Stimulated activated naive CD8-positive, alpha-beta T cell treated with anti-CD3 and anti-CD28 coated beads, Interleukin-15, Interleukin-2, amounts not matched to agents 100 U/mL and 50 U/mL, for 24 hours (primary cell): Measurements from ENCODE around the gene RAC3.

ENCODE experiments used
- ATAC-seq: fragments of 150-1000 bp; cut with Tn5 transposase; one replicate; pipeline ENCODE4 v1.10.0; 2021
- DNase-seq: peaks from one replicate; pipeline ENCODE4 v3.0.0; 2021

The RAC3 gene

DNA sequence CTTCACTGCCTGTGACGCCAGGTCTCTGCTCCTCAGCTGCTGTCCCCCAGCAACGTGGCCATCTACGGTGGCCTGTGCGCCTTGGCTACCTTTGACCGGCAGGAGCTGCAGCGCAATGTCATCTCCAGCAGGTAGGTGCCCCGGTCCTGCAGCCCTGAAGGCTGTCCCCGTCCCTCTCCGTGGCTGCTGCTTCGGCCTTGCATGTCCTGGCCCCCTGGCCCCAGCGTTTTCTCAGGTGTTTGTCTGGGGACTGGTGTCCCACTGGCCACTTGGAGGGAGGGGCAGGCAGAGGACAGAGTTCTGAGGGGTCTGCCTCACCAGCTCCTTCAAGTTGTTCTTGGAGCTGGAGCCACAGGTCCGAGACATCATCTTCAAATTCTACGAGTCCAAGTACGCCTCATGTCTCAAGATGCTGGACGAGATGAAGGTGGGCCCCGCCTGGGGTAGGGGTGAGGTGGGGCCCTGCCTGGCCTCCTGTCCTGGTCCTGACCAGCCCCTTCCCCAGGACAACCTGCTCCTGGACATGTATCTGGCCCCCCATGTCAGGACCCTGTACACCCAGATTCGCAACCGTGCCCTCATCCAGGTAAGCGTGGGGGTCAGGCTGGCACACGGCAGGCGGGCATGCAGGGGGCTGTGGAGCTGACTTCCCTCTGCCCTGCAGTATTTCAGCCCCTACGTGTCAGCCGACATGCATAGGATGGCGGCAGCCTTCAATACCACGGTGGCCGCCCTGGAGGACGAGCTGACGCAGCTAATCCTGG lies 24.7 kb downstream of the RAC3 start:
- ATAC-seq (no peak), DNase-seq (no peak)

DNA sequence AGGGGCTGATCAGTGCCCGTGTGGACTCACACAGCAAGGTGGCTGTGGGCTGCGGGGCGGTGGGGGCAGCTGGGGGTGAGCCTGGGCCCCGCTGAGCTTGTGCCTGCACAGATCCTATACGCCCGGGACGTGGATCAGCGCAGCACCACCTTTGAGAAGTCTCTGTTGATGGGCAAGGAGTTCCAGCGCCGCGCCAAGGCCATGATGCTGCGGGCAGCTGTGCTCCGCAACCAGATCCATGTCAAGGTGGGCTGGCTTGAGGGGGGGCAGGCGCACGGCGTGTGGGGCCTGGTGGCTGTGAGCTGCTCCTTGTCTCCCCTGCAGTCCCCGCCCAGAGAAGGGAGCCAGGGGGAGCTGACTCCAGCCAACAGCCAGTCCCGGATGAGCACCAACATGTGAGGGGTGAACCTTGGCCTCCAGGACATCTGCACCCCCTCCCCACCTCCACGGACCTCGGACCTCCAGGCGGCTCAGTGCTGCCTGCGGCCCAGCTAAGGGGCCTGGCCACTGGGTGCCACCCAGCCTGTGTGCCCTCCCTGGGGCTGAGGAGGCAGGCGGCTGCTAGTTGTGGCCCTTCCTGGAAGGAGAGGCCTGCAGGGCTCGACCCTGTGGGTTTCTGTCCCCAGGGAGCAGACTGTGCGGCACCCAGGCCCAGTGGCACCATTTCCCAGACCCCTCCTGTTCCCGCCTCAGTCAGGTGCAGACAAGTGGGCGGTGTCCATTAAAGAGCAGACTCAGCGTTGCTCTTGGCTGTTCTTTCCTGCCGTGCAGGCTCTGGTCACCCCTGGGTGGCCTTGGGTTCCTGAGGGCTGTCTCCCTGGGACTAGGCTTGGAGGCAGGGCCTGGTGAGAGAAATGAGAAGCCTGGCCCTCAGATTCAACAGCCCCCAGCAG lies 25.5 kb downstream of the RAC3 start:
- ATAC-seq (no peak), DNase-seq (no peak)

GRCh38 chr17:82058230-82058854 lies 26.9 kb downstream of the RAC3 start:
- DNase-seq: no peak
- ATAC-seq: no peak

DNA sequence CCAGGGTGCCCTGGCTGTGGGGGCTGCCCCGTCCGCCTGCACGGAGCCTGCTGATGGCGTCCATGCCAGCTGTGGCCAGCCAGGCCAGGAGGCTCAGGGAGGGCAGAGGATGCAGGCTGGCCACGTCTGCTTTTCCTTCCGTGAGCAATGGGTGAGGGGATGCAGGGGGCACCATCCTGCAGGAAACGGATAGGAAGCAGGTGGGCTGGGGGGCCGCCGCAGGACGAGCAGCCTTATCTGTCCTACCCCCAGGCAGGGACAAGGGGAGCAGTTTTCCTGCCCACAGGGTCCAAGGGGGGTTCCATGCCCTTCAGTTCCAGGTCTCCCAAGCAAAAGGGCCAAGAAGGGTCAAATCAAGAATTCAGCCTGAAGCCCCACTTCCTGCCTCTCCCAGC lies 27.4 kb downstream of the RAC3 start:
- no peak for DNase-seq
- no peak for ATAC-seq

DNA sequence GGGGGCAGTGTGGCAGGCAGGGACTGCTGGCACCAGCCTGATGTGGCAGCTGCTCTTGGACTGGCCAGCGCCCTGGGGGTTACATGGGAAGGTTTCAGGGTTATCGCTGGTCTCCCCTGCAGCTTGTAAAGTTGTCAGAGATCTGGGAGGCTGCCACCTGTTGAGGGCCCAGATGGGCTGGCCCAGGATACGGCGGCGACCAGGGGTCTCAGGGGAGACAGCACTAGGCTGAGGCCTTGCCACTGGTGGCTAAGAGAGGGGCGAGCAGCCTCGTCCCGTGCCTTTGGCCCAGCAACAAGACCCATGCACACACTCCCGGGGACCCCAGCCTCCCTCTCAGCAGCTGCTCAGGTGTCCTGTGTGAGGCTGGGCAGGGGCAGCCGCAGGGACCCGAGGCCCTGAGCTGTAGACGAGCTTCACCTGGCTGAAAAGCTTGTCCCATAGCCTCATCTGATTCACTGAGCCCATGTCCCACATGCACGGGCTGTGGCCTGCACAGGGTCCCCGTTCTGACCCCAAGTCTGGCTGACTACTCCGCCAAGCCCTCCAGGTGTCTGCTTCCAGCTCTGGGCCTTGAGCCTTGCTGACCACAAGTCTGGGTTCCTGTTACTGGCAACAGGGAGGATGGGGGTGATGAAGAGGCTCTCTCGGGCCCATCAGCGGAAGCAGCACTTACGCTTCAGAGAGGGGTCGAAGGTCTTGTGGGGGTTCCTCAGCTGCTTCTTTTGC lies 28.0 kb downstream of the RAC3 start:
- no peak for ATAC-seq
- no peak for DNase-seq

- DNase-seq (no peak), ATAC-seq (no peak)
Measured at GRCh38 chr17:82060001-82060380, 28.5 kb downstream of the RAC3 start.

DNA sequence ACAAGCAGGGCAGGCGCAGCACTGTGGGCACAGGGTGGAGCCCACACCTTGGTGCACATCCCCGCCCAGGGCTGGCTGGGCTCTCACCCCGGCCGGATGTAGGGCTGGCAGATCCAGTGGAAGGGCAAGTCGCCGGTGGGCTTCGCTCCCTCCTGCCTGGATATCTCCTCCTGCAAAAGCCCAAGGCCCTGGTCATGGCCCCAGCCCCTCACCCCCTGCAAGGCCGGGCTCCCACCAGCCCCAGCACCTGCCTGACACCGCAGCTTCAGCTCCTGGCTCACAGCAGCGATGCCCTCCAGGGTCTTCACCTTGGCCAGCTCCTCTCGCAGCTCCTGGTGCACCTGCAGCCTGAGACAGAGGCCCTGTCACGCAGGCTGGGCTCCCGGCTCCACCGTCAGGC lies 29.1 kb downstream of the RAC3 start:
- DNase-seq (no peak), ATAC-seq (no peak)

DNA sequence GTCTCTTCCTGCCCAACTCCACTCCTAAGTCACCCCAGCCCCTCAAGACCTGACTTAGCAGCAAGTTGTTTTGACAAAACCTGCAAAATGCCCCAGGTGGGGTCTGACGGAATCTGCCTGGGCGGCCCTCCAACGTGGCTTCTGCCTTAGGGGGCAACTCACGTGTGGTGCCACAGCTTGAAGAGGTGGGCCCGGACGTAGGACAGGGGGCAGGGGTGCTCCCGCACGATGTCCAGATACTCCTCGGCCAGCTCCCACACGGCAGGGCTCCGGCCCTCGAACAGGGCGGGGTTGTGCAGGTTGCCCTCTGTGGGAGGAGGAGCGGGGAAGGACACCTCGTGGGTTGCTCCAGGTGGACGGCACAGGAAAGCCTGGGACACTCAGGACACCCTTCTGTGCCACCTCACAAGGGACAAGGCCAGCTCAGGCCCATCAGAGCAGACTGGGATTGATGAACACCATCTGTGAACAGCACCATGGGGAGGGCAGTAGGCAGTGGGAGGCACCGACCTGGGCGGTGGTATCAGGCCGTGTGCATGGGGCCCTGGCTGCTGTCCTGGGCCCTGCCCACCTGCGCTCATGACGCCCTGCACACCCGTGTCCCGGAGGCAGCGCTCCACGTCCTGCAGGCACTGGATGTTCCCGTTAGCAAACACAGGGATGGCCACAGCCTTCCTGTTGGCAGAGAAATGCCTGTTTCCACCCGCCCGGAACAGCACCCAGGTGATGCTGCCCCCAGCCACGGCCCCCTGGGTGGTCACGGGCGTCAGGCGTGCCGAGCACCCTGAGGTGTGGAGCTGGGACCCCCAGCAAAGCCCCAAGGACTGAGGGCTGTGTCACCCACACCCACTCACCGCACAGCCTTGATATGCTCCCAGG lies 29.8 kb downstream of the RAC3 start:
- ATAC-seq (no peak), DNase-seq (no peak)

- no peak for ATAC-seq
- DNase-seq: no peak
Measured at GRCh38 chr17:82062076-82062983, 30.9 kb downstream of the RAC3 start.

- no peak for DNase-seq
- ATAC-seq: no peak
Measured at GRCh38 chr17:82062984-82063368, 31.5 kb downstream of the RAC3 start.

GRCh38 chr17:82063424-82064415 lies 32.2 kb downstream of the RAC3 start:
- ATAC-seq (no peak), DNase-seq (no peak)

- ATAC-seq (no peak), DNase-seq (no peak)
Measured at GRCh38 chr17:82064433-82065192, 33.1 kb downstream of the RAC3 start.

- peak; percentile 35 for ATAC-seq
- DNase-seq: peak; percentile 37
Measured at GRCh38 chr17:82065193-82065637, 33.7 kb downstream of the RAC3 start.

GRCh38 chr17:82065638-82066303 lies 34.3 kb downstream of the RAC3 start, which contains the start of gene DUS1L:
DUS1L (minus strand) TSS chr17:82065804; CDS start chr17:82065059, 745 bp downstream.
- peak; percentile 82 for ATAC-seq
- peak; percentile 84 for DNase-seq

DNA sequence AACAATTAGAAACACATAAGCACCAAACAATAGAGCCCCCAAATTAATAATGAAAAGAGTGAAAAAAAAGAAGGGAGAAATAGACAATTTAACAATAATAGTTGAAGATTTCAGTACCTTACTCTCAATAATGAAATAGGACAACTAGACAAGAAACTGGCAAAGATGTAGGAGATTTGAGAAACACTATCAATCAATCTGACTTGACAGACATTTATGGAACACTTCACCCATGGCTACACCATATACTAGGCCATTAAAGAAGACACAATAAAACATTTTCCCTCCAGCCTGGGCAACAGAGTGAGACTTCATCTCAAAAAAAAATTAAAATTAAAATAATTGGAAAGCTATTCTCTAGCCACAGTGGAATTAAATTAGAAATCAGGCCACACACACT lies 39.1 kb downstream of the RAC3 start:
- DNase-seq (no peak), ATAC-seq (no peak)

GRCh38 chr17:82072827-82073226 lies 41.3 kb downstream of the RAC3 start:
- ATAC-seq (no peak), DNase-seq (no peak)

DNA sequence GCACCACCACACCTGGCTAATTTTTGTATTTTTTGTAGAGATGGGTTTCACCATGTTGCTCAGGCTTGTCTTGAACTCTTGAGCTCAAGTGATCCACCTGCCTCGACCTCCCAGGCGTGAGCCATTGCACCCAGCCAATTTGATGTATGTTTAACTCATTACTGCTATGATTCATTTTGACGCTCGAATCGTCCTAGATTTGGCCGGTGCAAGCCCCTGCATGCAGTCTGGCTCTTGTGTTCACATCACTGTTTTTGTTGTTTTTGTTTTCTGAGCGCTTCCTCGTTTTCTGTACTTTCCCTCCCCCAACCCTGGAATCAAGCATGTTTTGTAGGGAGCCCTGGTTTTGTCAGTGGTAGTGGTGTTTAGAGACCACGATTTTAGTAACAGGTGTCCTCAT lies 42.0 kb downstream of the RAC3 start:
- ATAC-seq (no peak), DNase-seq (no peak)
